IMR-90 (cell line): Measurements from ENCODE around the gene EML4. TPM values are rescaled to one million over a fixed set of nuclear protein-coding genes. Genes with fewer than 3 reads are reported as not detected.

Source experiments
- ATAC-seq: fragments of 200-7000 bp; cut with Tn5 transposase; 2 replicates; pipeline ENCODE4 v1.9.1; 2020; ENCODE audit warnings: low read depth, mild to moderate bottlenecking, moderate library complexity
- BruUV-seq: library from RNA; stranded (reverse); fragments of 400-500 nt; replicated peaks from 2 replicates; lab custom pipeline; 2021; lab: Mats Ljungman, UMichigan
- CTCF ChIA-PET: fragments of 300-600 bp; formaldehyde crosslinking; extraction: SDS; loops from one replicate; lab custom pipeline; 2021; ENCODE audit warnings: antibody characterized with exemption; lab: Yijun Ruan, JAX
- POLR2A ChIA-PET: fragments of 300-600 bp; sonication (Branson Sonifier 250); formaldehyde crosslinking; loops from one replicate; lab custom pipeline; 2022; ENCODE audit warnings: antibody characterized with exemption; ENCODE audit not compliant: unreplicated experiment; lab: Charles Lee
- DNase-seq: peaks from one replicate; pipeline ENCODE4 v3.0.0; 2013
- H2AFZ ChIP-seq: replicated peaks from 2 replicates; pipeline ENCODE3; 2013; ENCODE audit warnings: low read length, mild to moderate bottlenecking; ENCODE audit not compliant: poor library complexity
- H2AK5ac ChIP-seq: 2 replicates; pipeline ENCODE4 v1.6.1; 2013; ENCODE audit warnings: low read depth, low read length, inconsistent platforms
- H2AK9ac ChIP-seq: replicated peaks from 2 replicates; pipeline ENCODE3; 2013; ENCODE audit warnings: mild to moderate bottlenecking, low read depth, low read length, moderate library complexity; ENCODE audit not compliant: poor library complexity
- H2BK120ac ChIP-seq: 2 replicates; pipeline ENCODE4 v1.6.1; 2013; ENCODE audit warnings: low read depth, low read length, inconsistent platforms
- H2BK15ac ChIP-seq: 3 replicates; pipeline ENCODE4 v1.6.1; 2013; ENCODE audit warnings: low read depth, low read length, inconsistent platforms
- H2BK20ac ChIP-seq: 2 replicates; pipeline ENCODE4 v1.6.1; 2013; ENCODE audit warnings: low read depth, mild to moderate bottlenecking, inconsistent platforms, low read length, moderate library complexity
- H2BK5ac ChIP-seq: 2 replicates; pipeline ENCODE4 v1.6.1; 2013; ENCODE audit warnings: mild to moderate bottlenecking, low read depth, low read length, inconsistent platforms; ENCODE audit not compliant: poor library complexity, severe bottlenecking
- H3K14ac ChIP-seq: replicated peaks from 2 replicates; pipeline ENCODE4 v1.6.1; 2013; ENCODE audit warnings: low read depth, low read length, inconsistent platforms
- H3K18ac ChIP-seq: 2 replicates; pipeline ENCODE4 v1.6.1; 2013; ENCODE audit warnings: low read depth, low read length, control low read depth
- H3K23ac ChIP-seq: 2 replicates; pipeline ENCODE4 v1.6.1; 2013; ENCODE audit warnings: low read depth, low read length, inconsistent platforms
- H3K27ac ChIP-seq: 2 replicates; pipeline ENCODE4 v1.5.1; 2013; ENCODE audit warnings: mild to moderate bottlenecking, control low read depth, low read length; ENCODE audit not compliant: insufficient read depth
- H3K27me3 ChIP-seq: 2 replicates; pipeline ENCODE4 v1.6.1; 2013; ENCODE audit warnings: low read length; ENCODE audit not compliant: control insufficient read depth, insufficient read depth
- H3K36me3 ChIP-seq: 2 replicates; pipeline ENCODE4 v1.6.1; 2013; ENCODE audit warnings: low read length, mixed read lengths; ENCODE audit not compliant: control insufficient read depth, insufficient read depth
- H3K4ac ChIP-seq: 2 replicates; pipeline ENCODE4 v1.6.1; 2013; ENCODE audit warnings: low read depth, low read length, inconsistent platforms
- H3K4me1 ChIP-seq: 2 replicates; pipeline ENCODE4 v1.6.1; 2013; ENCODE audit warnings: low read length, mixed read lengths; ENCODE audit not compliant: control insufficient read depth, insufficient read depth
- H3K4me2 ChIP-seq: 2 replicates; pipeline ENCODE4 v1.6.1; 2013; ENCODE audit warnings: low read depth, mild to moderate bottlenecking, control low read depth, low read length, moderate library complexity
- H3K4me3 ChIP-seq: 2 replicates; pipeline ENCODE4 v1.5.1; 2013; ENCODE audit warnings: low read depth, mild to moderate bottlenecking, control low read depth, low read length, moderate library complexity; ENCODE audit not compliant: insufficient read depth
- H3K56ac ChIP-seq: 2 replicates; pipeline ENCODE4 v1.6.1; 2013; ENCODE audit warnings: low read length, inconsistent platforms; ENCODE audit not compliant: insufficient read depth; ENCODE audit errors: extremely low read depth
- H3K79me1 ChIP-seq, 2 experiments: 2 replicates each; pipeline ENCODE4 v1.6.1; 2013; ENCODE audit warnings: low read length in 2 of 2, inconsistent platforms in 1 of 2, low read depth in 1 of 2
- H3K9ac ChIP-seq: 2 replicates; pipeline ENCODE4 v1.6.1; 2013; ENCODE audit warnings: low read depth, low read length, control low read depth
- H3K9me1 ChIP-seq: 2 replicates; pipeline ENCODE4 v1.6.1; 2013; ENCODE audit warnings: low read length, inconsistent platforms; ENCODE audit not compliant: insufficient read depth
- H3K9me3 ChIP-seq: 2 replicates; pipeline ENCODE4 v1.6.1; 2013; ENCODE audit warnings: low read length; ENCODE audit not compliant: control insufficient read depth, insufficient read depth
- H4K20me1 ChIP-seq: 2 replicates; pipeline ENCODE4 v1.6.1; 2013; ENCODE audit warnings: low read length, inconsistent platforms; ENCODE audit not compliant: insufficient read depth
- H4K5ac ChIP-seq: 2 replicates; pipeline ENCODE4 v1.6.1; 2013; ENCODE audit warnings: mild to moderate bottlenecking, low read depth, low read length, control low read depth
- H4K8ac ChIP-seq, 2 experiments: 2 replicates each; pipeline ENCODE4 v1.6.1; 2013; ENCODE audit warnings: low read depth in 2 of 2, low read length in 2 of 2, control low read depth in 1 of 2, inconsistent platforms in 1 of 2
- H4K91ac ChIP-seq: 2 replicates; pipeline ENCODE4 v1.6.1; 2013; ENCODE audit warnings: low read depth, low read length, inconsistent platforms; ENCODE audit not compliant: insufficient read depth
- CTCF ChIP-seq: conservative IDR thresholded peaks from 2 replicates; pipeline ENCODE4 v1.5.1; 2012; ENCODE audit warnings: mild to moderate bottlenecking, low read depth, low read length, improper control_type of control experiment
- FOS ChIP-seq: fragments of 150-350 bp; IDR thresholded peaks from 2 replicates; pipeline ENCODE4 v1.6.1; 2016; ENCODE audit warnings: low read depth, low read length
- MAFK ChIP-seq: IDR thresholded peaks from 2 replicates; pipeline ENCODE4 v1.6.1; 2012; ENCODE audit warnings: low read depth, low read length, improper control_type of control experiment
- WGBS, 2 experiments: methylation state at CpG; one replicate each; pipeline versions ENCODE4 v1.1.5 to v1.1.7; 2013; ENCODE audit warnings: missing lambda C conversion rate in 2 of 2; ENCODE audit not compliant: insufficient read length in 1 of 2; ENCODE audit errors: extremely low coverage in 2 of 2; 5-methylcytosine and 5-hydroxymethylcytosine counted together
- dilution Hi-C: fragments of 300-500 bp; cut with HindIII; formaldehyde crosslinking; loops from one replicate; pipeline ENCODE4 v1.14.3; 2018; ENCODE audit warnings: low sequenced_read_pairs; ENCODE audit not compliant: unreplicated experiment
- in situ Hi-C: fragments of 300-500 bp; cut with MboI; formaldehyde crosslinking; loops from 3 replicates; pipeline ENCODE4 v1.14.3; 2019; ENCODE audit warnings: low sequenced_read_pairs, inconsistent platforms, mixed read lengths
- intact Hi-C: fragments of 100-400 bp; cut with micrococcal nuclease; formaldehyde crosslinking; loops from 2 replicates; pipeline ENCODE4 v1.10.0; 2022
- polyA plus RNA-seq, 3 experiments: library from polyadenylated mRNA; depleted of rRNA; stranded (reverse); fragments of >200 nt; gene quantifications; 2 replicates each; pipeline ENCODE4 v1.2.3, GENCODE V29; 2012; ENCODE audit warnings: low replicate concordance in 1 of 3
- total RNA-seq: library from RNA; depleted of rRNA; stranded (reverse); fragments of >200 nt; gene quantifications from 2 replicates; pipeline ENCODE4 v1.2.3, GENCODE V29; 2012

Gene EML4
- total and polyA plus RNA-seq, 2 of the 4 experiments (the other 2 are of a cell fraction), result 29.7 to 73.7 TPM

- no peak overlapping the region for H3K56ac ChIP-seq
- dilution Hi-C loops (no loop called here), intact Hi-C loops (no loop called here), in situ Hi-C loops (no loop called here)
- peaks cover 30% of the 10 kb centered on the region for H3K4me1 ChIP-seq
- H3K14ac ChIP-seq, result no peak overlapping the region
- H2AFZ ChIP-seq, result no peak overlapping the region
- no peak overlapping the region for H3K18ac ChIP-seq
- ChIA-PET CTCF (interaction anchor here (1.2 kb wide), 1 partner anchor 155 kb away, joined by 3 read pairs; no protein-coding TSS in a partner anchor), POLR2A (no interaction called here)
- H3K79me1 ChIP-seq, result no peaks in the 10 kb centered on the region
- no peak for TF ChIP-seq MAFK
- no peak for TF ChIP-seq CTCF
- TF ChIP-seq FOS, result no peak
- 0 out of 2 replicates have a peak overlapping the region, but pooled peaks have one; percentile 3 for H3K4ac ChIP-seq
- H2AK5ac ChIP-seq, result peak overlapping the region; percentile 57; the same call in 1 of the 2 replicates
- no peak overlapping the region for H2BK5ac ChIP-seq
- H4K8ac ChIP-seq, result no peak overlapping the region
- H3K27me3 ChIP-seq, result no peaks in the 10 kb centered on the region
- H2BK120ac ChIP-seq, result peak overlapping the region; percentile 16; the same call in 1 of the 2 replicates
- no peak overlapping the region for H3K4me2 ChIP-seq
- no peak overlapping the region for H3K4me3 ChIP-seq
- H4K91ac ChIP-seq, result peak overlapping the region; percentile 34; the same call in 1 of the 2 replicates
- no peak overlapping the region for H4K5ac ChIP-seq
- H3K36me3 ChIP-seq, result no peaks in the 10 kb centered on the region
- no TSS peak for BruUV-seq
- DNase-seq (no peak), ATAC-seq (no peak)
- no peak overlapping the region for H3K27ac ChIP-seq
- H4K20me1 ChIP-seq, result no peaks in the 10 kb centered on the region
- H2AK9ac ChIP-seq, result no peak overlapping the region
- peaks cover 3% of the 10 kb centered on the region; the same call in 1 of the 2 replicates for H3K9me3 ChIP-seq
- H2BK20ac ChIP-seq, result peak overlapping the region; percentile 47; the same call in 1 of the 2 replicates
- no peak overlapping the region for H3K23ac ChIP-seq
- H3K9me1 ChIP-seq, result peaks cover 12% of the 10 kb centered on the region
- WGBS, 2 experiments, result 78% methylated on average over 2 of the region's 4 CpGs; no CpG with 5 or more reads in 1 of the 2 experiments
- H2BK15ac ChIP-seq, result peak overlapping the region; percentile 47; the same call in 1 of the 3 replicates
- no peak overlapping the region for H3K9ac ChIP-seq
These were observed 33.5 kb upstream of the EML4 start for GRCh38 chr2:42135381-42136312.
